ENCODE data around the gene SEC22A.

Gene SEC22A

GRCh38 chr3:123305192-123305591 lies 103.4 kb downstream of the SEC22A start:
- DNase-seq (ENCODE audit: low spot score) = no peak

- DNase-seq (ENCODE audit: low spot score) = no peak
Observed at GRCh38 chr3:123307064-123307463, 105.3 kb downstream of the SEC22A start.

DNA sequence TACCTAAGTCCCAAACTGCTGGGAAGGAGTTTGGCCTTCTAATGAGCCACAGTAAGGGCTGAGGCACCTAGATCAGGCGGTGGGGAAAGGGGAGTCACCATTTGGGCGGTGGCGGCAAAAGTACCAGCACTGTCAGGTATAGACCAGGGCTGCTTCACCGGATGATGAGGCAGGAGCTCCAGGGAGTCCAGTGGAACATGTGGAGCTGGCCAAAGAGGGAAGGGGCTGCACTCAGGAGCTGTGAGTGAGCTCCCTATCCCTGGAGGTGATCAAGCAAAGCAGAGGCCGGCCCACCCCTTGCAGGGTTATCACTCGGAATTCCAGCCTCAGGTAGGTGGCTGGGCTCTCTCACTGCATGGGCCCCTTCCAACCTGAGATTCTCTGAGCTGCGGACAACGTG lies 108.4 kb downstream of the SEC22A start:
- DNase-seq (ENCODE audit: low spot score) = no peak

GRCh38 chr3:123310741-123311140 lies 109.0 kb downstream of the SEC22A start:
- DNase-seq (ENCODE audit: low spot score) = no peak

DNA sequence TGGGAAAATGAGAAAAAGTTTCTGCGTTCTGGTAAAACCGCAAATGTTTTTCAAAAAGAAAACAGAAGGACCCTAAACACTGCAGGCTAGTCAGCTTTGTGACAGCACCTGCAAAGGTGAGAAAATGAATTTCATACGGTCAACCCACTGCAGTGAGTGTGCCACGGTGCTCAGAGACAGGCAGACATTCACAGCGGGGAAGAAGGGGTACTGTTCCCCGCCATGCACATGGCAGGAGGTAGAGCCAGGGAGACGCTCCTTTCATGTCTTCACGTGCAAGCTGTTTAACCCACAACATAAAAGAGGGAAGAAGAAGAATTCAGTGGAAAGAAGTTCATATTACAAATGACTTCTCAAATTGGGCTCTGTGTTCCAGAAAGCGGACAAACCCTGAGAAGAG lies 109.5 kb downstream of the SEC22A start:
- no peak for DNase-seq (ENCODE audit: low spot score)

GRCh38 chr3:123312331-123313265 lies 110.9 kb downstream of the SEC22A start:
- DNase-seq (ENCODE audit: low spot score) = no peak

DNA sequence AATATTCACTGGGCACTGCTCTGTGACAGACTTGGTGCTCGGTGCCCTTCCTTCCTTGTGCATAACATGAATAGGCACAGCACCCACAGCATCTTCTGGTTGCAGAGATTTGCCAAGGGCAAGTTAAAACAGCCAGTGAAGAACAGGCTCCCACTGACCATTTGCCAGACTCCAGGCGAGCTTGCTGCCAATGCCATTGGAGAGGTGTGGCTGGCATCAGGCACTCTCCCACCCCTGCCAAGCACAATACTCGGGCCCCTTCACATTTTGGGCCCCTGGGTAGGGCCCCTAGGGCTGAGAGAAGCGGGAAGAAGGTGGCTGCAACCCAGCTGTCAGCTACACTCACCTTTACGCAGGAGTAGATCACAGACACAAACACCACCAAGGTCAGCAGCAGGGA lies 112.1 kb downstream of the SEC22A start:
- no peak for DNase-seq (ENCODE audit: low spot score)

GRCh38 chr3:123314359-123315270 lies 112.9 kb downstream of the SEC22A start:
- no peak for DNase-seq (ENCODE audit: low spot score)

DNA sequence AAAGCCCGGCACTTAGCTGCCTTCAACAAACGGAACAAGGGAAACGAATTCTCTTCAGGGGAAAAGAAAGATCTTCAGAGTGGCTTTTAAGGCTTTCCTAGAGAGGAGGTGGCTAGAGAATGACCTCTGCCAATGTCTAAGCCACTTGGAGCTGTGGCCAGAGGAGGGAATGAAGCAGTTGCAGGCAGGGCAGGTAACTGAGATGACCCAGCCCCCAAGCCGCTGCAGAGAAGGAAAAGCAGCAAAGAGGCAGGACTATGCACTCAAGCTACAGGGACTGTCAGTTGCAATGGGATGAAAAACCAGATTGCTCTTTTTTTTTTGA lies 113.5 kb downstream of the SEC22A start:
- no peak for DNase-seq (ENCODE audit: low spot score)

GRCh38 chr3:123317716-123318115 lies 116.0 kb downstream of the SEC22A start:
- no peak for DNase-seq (ENCODE audit: low spot score)

- no peak for DNase-seq (ENCODE audit: low spot score)
Observed at GRCh38 chr3:123318374-123318773, 116.6 kb downstream of the SEC22A start.

DNA sequence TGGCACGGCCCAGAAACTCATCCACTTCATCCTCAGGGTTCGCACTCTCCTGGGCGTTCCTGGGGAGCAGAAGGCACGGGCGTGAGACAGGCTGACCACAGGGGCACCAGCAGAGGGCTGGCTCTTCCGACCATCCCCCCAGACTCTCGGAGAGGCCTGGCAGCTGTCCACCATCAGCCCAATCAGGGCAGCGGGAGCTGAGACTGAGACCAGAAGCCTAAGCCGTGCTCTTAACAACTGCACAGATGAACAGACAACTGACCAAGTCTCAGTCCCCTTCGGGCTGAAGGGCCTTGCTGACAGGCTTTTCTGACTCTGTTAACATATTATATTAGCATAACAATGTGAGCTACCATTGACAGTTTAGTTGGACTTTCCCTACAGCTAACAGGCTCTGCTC lies 118.0 kb downstream of the SEC22A start:
- DNase-seq (ENCODE audit: low spot score) = no peak

- no peak for DNase-seq (ENCODE audit: low spot score)
Observed at GRCh38 chr3:123320221-123320620, 118.5 kb downstream of the SEC22A start.

DNA sequence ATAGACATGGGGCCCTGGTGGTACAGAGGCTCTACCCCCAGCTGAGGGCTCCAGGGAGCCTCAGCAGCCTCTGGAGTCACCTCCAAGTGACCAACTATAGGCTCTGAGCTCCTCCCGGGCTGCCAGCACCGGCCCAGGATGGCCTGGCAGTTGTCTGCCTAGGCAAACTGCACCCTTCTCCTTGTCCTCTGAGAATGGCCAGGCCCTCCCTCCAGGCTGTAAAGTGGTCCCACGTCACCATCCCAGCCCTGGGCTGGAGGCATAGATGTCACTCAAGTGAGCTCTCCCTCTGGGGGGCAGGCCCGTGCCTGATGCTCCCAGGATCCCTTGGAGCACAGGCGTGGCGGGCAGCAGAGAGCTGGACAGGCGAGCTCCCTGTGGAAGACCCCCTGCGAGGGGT lies 120.1 kb downstream of the SEC22A start:
- no peak for DNase-seq (ENCODE audit: low spot score)

GRCh38 chr3:123322866-123323265 lies 121.1 kb downstream of the SEC22A start:
- no peak for DNase-seq (ENCODE audit: low spot score)
